ENCODE measurements around the gene DOLPP1. TPM values are rescaled to one million over a fixed set of nuclear protein-coding genes. Genes with fewer than 3 reads are reported as not detected.

DOLPP1 gene
- total and polyA plus RNA-seq, 2 of the 8 experiments (the other 6 are each of a cell fraction or from before 2014, with no cell fraction given), result 36.0 to 45.3 TPM

- TF ChIP-seq CTCF (IDR thresholded peaks at IDR 0.05; ENCODE audit: control extremely low read depth in 1 of 3, insufficient read depth in 1 of 3, low read depth in 1 of 3, low read length in 3 of 3) (no peak), SIN3A (conservative IDR thresholded peaks at IDR 0.05 in 1 of 2, IDR thresholded peaks at IDR 0.05 in 1 of 2; ENCODE audit: low read depth in 1 of 2, low read length in 2 of 2) (no peak), SIX5 (IDR thresholded peaks at IDR 0.05; ENCODE audit: low read depth, low read length) (no peak)
Measured at GRCh38 chr9:129135476-129135875, 54.6 kb downstream of the DOLPP1 start (continued).

Measured in H1 (cell line).